NCI-H748 (cell line): ENCODE results near the gene MIA3.
"Not testable (repeated sequence)": the region's sequence is repeated elsewhere in the genome, so short reads cannot be mapped to it uniquely, and the experiment has no call there.

ENCODE experiments used
- DNase-seq: peaks from one replicate; lab custom pipeline; 2025; ENCODE audit not compliant: unreplicated experiment; lab: John Stamatoyannopoulos, UW

Gene MIA3

GRCh38 chr1:222618001-222618879, at the start of gene MIA3:
MIA3 (plus strand) TSS chr1:222618097; CDS start chr1:222618111, 14 bp downstream.
- DNase-seq: peak; percentile 78

- no peak for DNase-seq
Observed at GRCh38 chr1:222570837-222571236, 47.1 kb upstream of the MIA3 start.

- no peak for DNase-seq
Observed at GRCh38 chr1:222579316-222579715, 38.6 kb upstream of the MIA3 start.

- DNase-seq: no peak
Observed at GRCh38 chr1:222582099-222582774, 35.7 kb upstream of the MIA3 start.

- no peak for DNase-seq
Observed at GRCh38 chr1:222583079-222583478, 34.8 kb upstream of the MIA3 start.

GRCh38 chr1:222586842-222587241, 31.1 kb upstream of the MIA3 start:
- no peak for DNase-seq

GRCh38 chr1:222588135-222588534, 29.8 kb upstream of the MIA3 start:
- no peak for DNase-seq

- peak; percentile 85 for DNase-seq
Observed at GRCh38 chr1:222589462-222590302, 28.2 kb upstream of the MIA3 start, which contains the start of gene TAF1A. TAF1A (minus strand) TSS chr1:222589933.

- no peak for DNase-seq
Observed at GRCh38 chr1:222592171-222592570, 25.7 kb upstream of the MIA3 start.

GRCh38 chr1:222594789-222595188, 23.1 kb upstream of the MIA3 start:
- DNase-seq: no peak

GRCh38 chr1:222596696-222597095, 21.2 kb upstream of the MIA3 start:
- DNase-seq: no peak

- peak; percentile 41 for DNase-seq
Observed at GRCh38 chr1:222600281-222600680, 17.6 kb upstream of the MIA3 start.

- no peak for DNase-seq
Observed at GRCh38 chr1:222601257-222601656, 16.6 kb upstream of the MIA3 start.

- DNase-seq: no peak
Observed at GRCh38 chr1:222606757-222607156, 11.1 kb upstream of the MIA3 start.

- not testable (repeated sequence) for DNase-seq
Observed at GRCh38 chr1:222609111-222609510, 8.8 kb upstream of the MIA3 start.

- DNase-seq: no peak
Observed at GRCh38 chr1:222610728-222611127, 7.2 kb upstream of the MIA3 start.

GRCh38 chr1:222613627-222614026, 4.3 kb upstream of the MIA3 start:
- no peak for DNase-seq

- no peak for DNase-seq
Observed at GRCh38 chr1:222616525-222616924, 1.4 kb upstream of the MIA3 start.

- peak; percentile 97 for DNase-seq
Observed at GRCh38 chr1:222617367-222617951, 438 bp upstream of the MIA3 start.

- DNase-seq: peak; percentile 48
Observed at GRCh38 chr1:222618880-222619596, 1.1 kb downstream of the MIA3 start.
